Fibroblast of villous mesenchyme (primary cell): ENCODE results near the gene OSBP2. TPM values are rescaled to one million over a fixed set of nuclear protein-coding genes. Genes with fewer than 3 reads are reported as not detected.

Experiments
- DNase-seq: peaks from one replicate; pipeline ENCODE4 v3.0.0-alpha.2; 2010; ENCODE audit warnings: low read depth
- H3K4me3 ChIP-seq: 2 replicates; pipeline ENCODE4 v1.5.1; 2011; ENCODE audit warnings: low read depth, mild to moderate bottlenecking, low read length
- CTCF ChIP-seq: IDR thresholded peaks from 2 replicates; pipeline ENCODE4 v1.5.1; 2012; ENCODE audit warnings: low read depth, mild to moderate bottlenecking, low read length; ENCODE audit not compliant: insufficient read depth
- total RNA-seq: library from RNA; depleted of rRNA; stranded (reverse); fragments of >200 nt; gene quantifications from 2 replicates; pipeline ENCODE4 v1.2.3, GENCODE V29; 2012

Gene OSBP2
- total RNA-seq, 1 donor, result 0.43 TPM

GRCh38 chr22:30743257-30744020 lies 48.8 kb downstream of the OSBP2 start:
- no peak for DNase-seq

DNA sequence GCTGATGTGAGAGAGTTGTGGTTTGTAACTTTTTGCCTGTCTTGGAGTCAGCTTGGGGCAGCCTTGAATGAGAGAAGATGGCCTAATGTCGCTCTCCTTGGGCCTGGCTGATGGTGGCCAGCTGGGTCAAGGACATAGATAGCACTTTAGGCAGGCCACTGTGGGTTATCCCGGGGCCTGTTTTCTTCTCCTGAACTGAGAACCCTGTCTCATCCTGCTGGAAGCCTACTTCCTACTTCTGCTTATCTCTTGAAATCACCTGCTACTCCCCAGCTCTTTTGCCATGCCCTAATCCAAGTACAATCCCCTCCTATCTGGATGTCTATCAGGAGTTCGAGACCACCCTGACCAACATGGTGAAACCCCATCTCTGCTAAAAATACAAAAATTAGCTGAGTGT lies 49.5 kb downstream of the OSBP2 start:
- no peak for TF ChIP-seq CTCF
- H3K4me3 ChIP-seq, result no peak overlapping the region
- no peak for DNase-seq

More at GRCh38 chr22:30743257-30744020, 48.8 kb downstream of the OSBP2 start:
- no peak for TF ChIP-seq CTCF
- no peak overlapping the region for H3K4me3 ChIP-seq

DNA sequence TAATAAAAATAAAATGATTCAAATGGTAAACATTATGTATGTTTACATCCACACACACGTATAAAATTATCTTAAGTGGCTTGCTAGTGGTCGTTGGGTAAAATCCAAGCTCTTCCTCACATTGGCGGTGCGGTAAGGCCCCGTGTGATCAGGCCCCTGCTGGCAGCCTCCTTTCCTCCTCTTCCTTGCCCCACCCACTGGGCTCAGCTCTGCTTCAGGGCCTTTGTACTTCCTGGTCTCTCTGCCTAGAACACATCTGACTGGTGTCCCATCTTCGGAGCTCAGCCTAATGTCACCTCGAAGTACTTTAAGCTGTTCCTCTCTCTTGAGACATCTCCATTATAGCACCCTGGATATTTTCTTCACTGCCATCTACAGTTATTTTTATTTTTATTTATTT lies 52.8 kb downstream of the OSBP2 start:
- no peak for TF ChIP-seq CTCF
- H3K4me3 ChIP-seq, result no peak overlapping the region
- no peak for DNase-seq

DNA sequence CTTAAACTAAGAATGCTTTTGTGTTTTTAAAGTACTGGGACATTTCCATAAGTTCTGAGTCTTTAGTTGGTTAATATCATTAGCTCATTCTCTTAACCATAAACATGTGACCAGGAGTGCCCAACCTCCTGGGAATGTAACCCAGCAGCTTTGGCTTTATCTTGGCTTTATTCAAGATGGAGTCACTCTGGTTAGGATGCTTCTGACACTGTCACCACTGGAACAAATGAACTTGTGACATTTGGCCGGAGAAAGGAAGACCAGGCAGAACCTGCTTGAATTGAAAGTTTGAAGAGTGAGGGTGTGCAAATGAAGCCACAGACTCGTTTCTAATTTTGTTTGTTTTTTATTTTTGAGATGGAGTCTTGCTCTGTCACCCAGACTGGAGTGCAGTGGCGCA lies 54.6 kb downstream of the OSBP2 start:
- TF ChIP-seq CTCF, result no peak
- DNase-seq, result no peak
- no peak overlapping the region for H3K4me3 ChIP-seq

GRCh38 chr22:30749849-30750248 lies 55.2 kb downstream of the OSBP2 start:
- no peak for TF ChIP-seq CTCF
- DNase-seq, result no peak
- H3K4me3 ChIP-seq, result no peak overlapping the region

DNA sequence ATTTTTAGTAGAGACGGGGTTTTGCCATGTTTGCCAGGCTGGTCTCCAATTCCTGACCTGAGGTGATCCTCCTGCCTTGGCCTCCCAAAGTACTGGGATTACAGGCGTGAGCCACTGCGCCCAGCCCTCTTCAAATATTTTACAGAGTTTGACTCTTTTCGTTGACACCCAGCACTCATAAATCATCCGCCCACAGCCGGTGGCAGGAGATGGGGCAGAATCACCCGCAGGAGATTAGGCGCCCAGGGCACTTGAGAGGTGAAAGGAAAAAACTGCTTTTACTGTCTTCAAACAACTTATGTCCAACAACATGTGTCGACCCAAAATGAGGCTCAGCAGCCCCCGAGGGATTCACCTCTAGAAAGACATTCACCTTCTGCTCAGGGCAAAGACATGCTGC lies 56.9 kb downstream of the OSBP2 start:
- DNase-seq, result no peak
- no peak overlapping the region for H3K4me3 ChIP-seq
- TF ChIP-seq CTCF, result no peak

- TF ChIP-seq CTCF, result no peak
- DNase-seq, result no peak
- H3K4me3 ChIP-seq, result no peak overlapping the region
Measured at GRCh38 chr22:30752771-30753170, 58.1 kb downstream of the OSBP2 start.
